C4-2B (cell line): ENCODE results near the gene CSTA.
A peak's percentile ranks its signal among the peaks of the same experiment; 100 is the strongest.

Experiments used
- H3K27ac ChIP-seq: fragments of 450-650 bp; 2 replicates; pipeline ENCODE4 v1.5.1; 2017
- CTCF ChIP-seq: fragments of 450-650 bp; conservative IDR thresholded peaks from 2 replicates; pipeline ENCODE4 v1.5.1; 2017; ENCODE audit warnings: mild to moderate bottlenecking
- ZFX ChIP-seq: fragments of 450-650 bp; IDR thresholded peaks from 2 replicates; pipeline ENCODE4 v1.6.1; 2017

The CSTA gene

GRCh38 chr3:122322095-122323075 is 2.7 kb upstream of the CSTA start:
- TF ChIP-seq CTCF: no peak
- TF ChIP-seq ZFX: no peak
- peak overlapping the region; percentile 60; the same call in 1 of the 2 replicates for H3K27ac ChIP-seq

GRCh38 chr3:122325769-122326168 is 721 bp downstream of the CSTA start:
- TF ChIP-seq CTCF (no peak), ZFX (no peak)
- H3K27ac ChIP-seq: no peak overlapping the region

GRCh38 chr3:122331886-122332285 is 6.8 kb downstream of the CSTA start:
- H3K27ac ChIP-seq: no peak overlapping the region

GRCh38 chr3:122332551-122332950 is 7.5 kb downstream of the CSTA start:
- no peak overlapping the region for H3K27ac ChIP-seq
- TF ChIP-seq CTCF: no peak
- TF ChIP-seq ZFX: no peak

More at GRCh38 chr3:122331886-122332285, 6.8 kb downstream of the CSTA start:
- TF ChIP-seq CTCF: no peak
- TF ChIP-seq ZFX: no peak

- no peak overlapping the region for H3K27ac ChIP-seq
- TF ChIP-seq ZFX (no peak), CTCF (no peak)
Measured at GRCh38 chr3:122342803-122343202, 17.8 kb downstream of the CSTA start.

GRCh38 chr3:122343654-122344053 is 18.6 kb downstream of the CSTA start:
- TF ChIP-seq ZFX (no peak), CTCF (no peak)
- H3K27ac ChIP-seq: no peak overlapping the region

- no peak overlapping the region for H3K27ac ChIP-seq
- TF ChIP-seq ZFX (no peak), CTCF (no peak)
Measured at GRCh38 chr3:122349171-122349570, 24.1 kb downstream of the CSTA start.
